Sigmoid colon (tissue), 4 donors: ENCODE results near the gene PLG.

Source experiments
- CTCF ChIP-seq, 4 experiments: fragments of 450-650 bp in 3 of 4; fragments of 200-600 bp in 1 of 4; IDR thresholded peaks; one replicate each; pipeline ENCODE4 v1.5.1; 2016 to 2019; ENCODE audit warnings: antibody characterized with exemption in 4 of 4, mild to moderate bottlenecking in 3 of 4, moderate library complexity in 2 of 4
- EP300 ChIP-seq, 4 donors: sonication (generic); formaldehyde crosslinking; IDR thresholded peaks; one replicate each; pipeline ENCODE4 v1.6.1; 2017; ENCODE audit warnings: antibody characterized with exemption in 4 of 4
- POLR2A ChIP-seq, 2 donors: fragments of 450-650 bp; IDR thresholded peaks; one replicate each; pipeline ENCODE4 v1.6.1; 2016; ENCODE audit warnings: antibody characterized with exemption in 2 of 2, mild to moderate bottlenecking in 2 of 2, moderate library complexity in 2 of 2
- POLR2AphosphoS5 ChIP-seq, 4 donors: sonication (generic); formaldehyde crosslinking; IDR thresholded peaks; one replicate each; pipeline ENCODE4 v1.6.1; 2017; ENCODE audit warnings: antibody characterized with exemption in 4 of 4

GRCh38 chr6:160662842-160663241 is 39.2 kb upstream of the PLG start:
- TF ChIP-seq CTCF (IDR thresholded peaks at IDR 0.05) (no peak), POLR2AphosphoS5 (IDR thresholded peaks at IDR 0.05) (no peak), POLR2A (IDR thresholded peaks at IDR 0.05) (no peak), EP300 (IDR thresholded peaks at IDR 0.05) (no peak)
